GM18507 (cell line): Measurements from ENCODE around the gene UFD1.

Experiments
- DNase-seq: peaks from one replicate; pipeline ENCODE4 v3.0.0; 2011; ENCODE audit warnings: low read depth; ENCODE audit not compliant: insufficient read length; ENCODE audit errors: extremely low spot score
- FAIRE-seq: peaks from 2 replicates; lab custom pipeline; 2011; peaks lifted over from hg19 to GRCh38; lab: Jason Lieb, UNC

Gene UFD1

DNA sequence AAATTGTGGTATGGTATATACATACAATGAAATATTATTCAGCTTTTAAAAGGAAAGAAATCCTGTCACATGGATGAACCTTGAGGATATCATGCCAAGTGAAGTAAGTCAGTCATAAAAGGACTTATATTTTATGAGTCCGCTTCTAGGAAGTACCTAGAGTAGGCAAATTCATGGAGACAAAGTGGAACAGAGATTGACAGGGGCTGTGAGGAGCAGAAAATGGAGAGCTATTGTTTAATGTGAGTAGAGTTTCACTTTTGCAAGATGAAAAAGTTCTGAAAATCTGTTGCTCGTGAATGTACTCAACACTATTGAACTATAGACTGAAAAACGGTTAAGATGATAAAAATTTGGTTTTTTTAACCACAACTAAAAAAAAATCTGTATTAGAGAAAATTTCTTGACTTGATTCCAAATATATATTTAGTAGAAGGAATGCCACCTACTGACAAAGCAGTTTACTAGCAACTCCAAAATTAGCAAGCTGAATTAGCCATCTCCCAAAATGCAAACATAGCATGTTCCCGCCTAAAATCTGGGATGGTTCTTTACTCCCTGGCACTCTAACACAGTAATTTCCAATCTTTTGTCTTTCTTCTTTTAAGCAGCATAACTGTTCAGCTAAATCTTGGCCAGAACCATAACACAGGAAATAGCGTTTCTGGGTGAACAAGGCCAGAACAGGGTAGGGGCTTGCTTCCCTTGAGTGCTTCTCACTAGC is 1.5 kb downstream of the UFD1 start:
- no peak for DNase-seq
- FAIRE-seq = peak; percentile 41

DNA sequence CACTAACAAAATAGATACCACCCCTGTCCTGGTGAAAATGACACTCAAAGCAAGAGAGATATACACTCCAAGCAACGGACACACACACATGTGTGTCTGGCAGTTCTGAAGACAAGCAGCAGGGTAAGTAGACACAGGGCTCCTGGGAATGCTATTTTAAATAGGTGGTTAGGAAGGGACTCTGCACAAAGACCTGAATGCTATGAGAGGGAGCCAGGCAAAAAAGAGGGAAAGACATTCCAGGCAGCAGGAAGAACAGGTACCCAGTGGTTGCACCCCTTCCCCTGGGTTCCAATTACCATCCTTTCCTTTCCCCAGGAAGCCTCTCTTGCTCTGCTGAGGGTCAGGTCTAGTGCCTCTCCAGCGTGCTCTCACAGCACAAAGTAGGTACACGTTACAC is 3.0 kb downstream of the UFD1 start:
- FAIRE-seq = no peak

GRCh38 chr22:19473578-19473977 is 5.4 kb downstream of the UFD1 start:
- FAIRE-seq = no peak
- no peak for DNase-seq

More for the DNA sequence above, 3.0 kb downstream of the UFD1 start:
- DNase-seq = no peak

GRCh38 chr22:19472233-19472632 is 6.8 kb downstream of the UFD1 start:
- DNase-seq = no peak
- FAIRE-seq = no peak

DNA sequence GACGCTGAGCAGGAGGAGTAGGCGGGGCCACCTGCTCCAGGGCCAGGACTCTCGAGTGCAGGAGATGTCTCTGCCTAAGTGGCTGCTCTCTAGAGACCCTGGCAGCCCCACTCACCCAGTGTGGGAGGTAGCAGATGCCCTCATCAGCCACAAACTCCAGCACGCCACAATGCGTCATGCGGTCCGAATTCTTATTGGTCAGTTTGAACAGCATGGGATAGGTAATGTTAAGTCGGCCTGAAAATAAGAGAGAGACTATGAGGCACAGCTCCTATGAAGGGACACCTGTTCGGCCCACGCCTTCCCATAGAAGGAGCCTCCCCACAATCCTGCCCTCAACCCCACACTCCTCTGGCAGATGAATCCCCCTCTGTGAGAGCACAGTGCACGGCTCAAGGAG is 7.4 kb downstream of the UFD1 start:
- FAIRE-seq (no peak), DNase-seq (no peak)

DNA sequence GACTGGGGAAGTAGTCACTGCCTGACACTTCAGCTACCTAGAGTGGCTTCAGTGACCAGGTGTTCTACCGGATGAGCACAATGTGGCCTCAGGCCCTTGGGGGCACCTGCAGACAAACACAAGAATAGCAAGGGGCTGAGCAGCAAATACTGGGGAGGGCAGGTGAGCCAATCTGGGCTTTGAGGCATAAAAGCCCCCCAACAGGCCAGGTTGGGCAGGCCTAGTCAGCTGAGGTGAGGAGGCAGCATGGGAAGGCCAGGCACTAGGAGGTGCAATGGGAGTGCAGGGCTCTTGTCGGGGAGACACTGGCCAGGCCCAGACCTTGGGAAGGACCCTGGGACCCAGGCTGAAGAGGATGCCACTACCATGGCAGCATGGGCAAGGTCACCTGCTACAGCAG is 9.0 kb downstream of the UFD1 start:
- DNase-seq = no peak
- no peak for FAIRE-seq

DNA sequence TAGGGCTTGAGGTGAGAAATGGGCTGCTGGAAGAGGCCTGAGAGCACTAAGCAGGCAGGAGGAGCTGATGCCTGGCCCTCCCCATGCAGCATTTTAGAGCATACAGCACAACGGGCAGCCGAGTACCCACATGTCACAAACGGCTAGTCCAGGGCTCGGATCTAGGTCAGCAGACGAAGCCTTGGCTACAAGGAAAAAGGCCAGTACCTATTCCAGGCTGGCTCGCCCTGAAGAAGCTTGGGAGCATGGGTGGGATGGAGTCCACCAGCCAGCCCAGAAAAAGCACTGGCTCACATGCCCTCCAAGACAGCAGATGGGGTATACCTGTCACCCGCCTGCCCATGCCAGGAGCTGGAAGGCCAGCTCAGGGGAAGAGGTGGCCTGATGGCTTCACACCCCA is 9.6 kb downstream of the UFD1 start:
- FAIRE-seq (no peak), DNase-seq (no peak)

DNA sequence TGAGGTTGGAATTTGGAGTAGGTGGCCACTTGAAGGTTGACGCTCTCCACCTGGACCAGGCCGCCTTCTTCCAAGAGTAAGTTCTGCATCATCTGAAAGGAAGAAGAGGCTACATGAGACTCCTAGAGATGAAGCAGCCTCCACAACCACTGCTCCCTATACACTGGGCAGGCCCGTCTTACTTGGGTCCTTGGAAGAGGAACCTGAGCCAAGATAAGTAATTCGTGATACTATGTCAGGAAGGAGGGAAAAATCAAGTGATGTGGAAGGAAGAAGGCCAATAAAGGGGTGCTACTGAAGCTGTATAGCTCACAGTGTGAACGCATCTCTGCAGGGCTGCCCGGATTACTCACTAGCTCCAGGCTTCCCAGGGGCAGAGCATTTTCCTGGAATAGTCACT is 11.1 kb downstream of the UFD1 start:
- no peak for FAIRE-seq

GRCh38 chr22:19466848-19467752 is 11.9 kb downstream of the UFD1 start:
- no peak for FAIRE-seq

More for the DNA sequence above, 11.1 kb downstream of the UFD1 start:
- DNase-seq = no peak

GRCh38 chr22:19466126-19466716 is 12.8 kb downstream of the UFD1 start:
- FAIRE-seq = no peak
- no peak for DNase-seq

More at GRCh38 chr22:19466848-19467752, 11.9 kb downstream of the UFD1 start:
- no peak for DNase-seq

GRCh38 chr22:19464975-19465374 is 14.0 kb downstream of the UFD1 start:
- FAIRE-seq (no peak), DNase-seq (no peak)

DNA sequence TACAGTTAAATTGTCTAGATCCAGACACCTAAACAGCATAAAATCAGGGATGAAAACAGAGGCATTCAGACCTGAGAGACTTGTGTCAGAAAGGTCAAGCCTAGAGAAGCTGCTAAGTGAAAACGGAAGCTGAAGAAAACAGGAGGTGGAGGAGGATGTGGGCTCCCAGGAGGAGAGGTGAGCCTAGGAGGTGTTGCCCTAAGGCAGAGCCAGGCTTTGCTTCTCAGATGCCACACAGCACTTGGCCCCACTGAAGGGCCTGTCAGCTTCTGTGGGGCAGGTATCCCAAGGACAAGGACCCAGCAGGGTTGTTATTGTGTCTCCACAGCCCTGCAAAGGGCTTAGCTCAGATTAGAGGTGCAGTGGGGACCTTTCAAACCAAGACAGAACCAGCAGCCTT is 14.4 kb downstream of the UFD1 start:
- FAIRE-seq = no peak

DNA sequence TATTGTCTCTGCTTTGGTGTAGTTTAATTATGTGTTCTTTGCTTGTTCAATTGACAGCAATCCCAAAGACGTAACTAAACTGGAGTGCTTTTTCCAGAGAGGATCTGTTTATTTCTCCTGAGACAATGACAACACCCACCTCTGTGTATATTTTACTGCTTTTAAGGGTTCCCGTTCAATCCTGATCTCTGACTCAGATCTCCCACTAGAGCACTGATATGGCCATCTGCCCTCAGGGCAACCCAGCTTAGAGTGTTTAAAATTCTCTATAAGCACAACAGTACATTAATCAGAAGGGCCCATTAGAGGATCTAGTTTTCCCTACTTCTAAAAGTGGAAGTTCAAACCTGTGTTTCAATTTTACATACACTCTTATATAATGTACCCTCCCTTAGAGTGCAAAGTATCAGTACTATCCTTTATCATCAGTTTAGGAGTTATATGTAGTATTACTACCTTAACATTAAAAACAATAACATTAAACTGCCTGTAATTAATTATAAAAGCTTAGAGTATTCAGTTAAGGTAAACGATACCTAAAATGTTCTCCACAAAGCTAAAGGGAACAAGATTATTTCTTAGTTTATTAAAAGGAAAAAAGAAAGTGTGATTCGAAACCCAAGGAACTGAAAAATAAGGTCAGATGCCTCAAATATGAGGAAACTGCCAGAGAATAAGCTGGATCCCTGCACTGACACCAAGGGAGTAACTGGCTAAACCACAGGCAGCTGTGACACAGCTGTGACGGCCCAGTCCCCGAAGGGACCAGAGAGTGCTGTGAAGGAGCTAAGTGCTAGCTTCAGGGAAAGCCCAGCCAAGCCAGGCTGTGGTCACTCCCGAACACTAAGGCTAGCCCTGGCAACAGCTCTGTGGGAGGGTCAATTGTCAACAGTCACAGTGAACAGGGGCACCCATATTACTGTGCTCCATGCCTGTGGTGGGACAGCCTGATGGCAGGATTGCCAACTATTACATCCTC is 15.2 kb downstream of the UFD1 start:
- no peak for FAIRE-seq
- DNase-seq = no peak

More for the DNA sequence above, 14.4 kb downstream of the UFD1 start:
- no peak for DNase-seq

- no peak for DNase-seq
- no peak for FAIRE-seq
These were observed 16.0 kb downstream of the UFD1 start for GRCh38 chr22:19463008-19463407.

GRCh38 chr22:19461506-19461905 is 17.5 kb downstream of the UFD1 start:
- FAIRE-seq = no peak
- DNase-seq = no peak

- FAIRE-seq (no peak), DNase-seq (no peak)
These were observed 19.0 kb downstream of the UFD1 start for GRCh38 chr22:19460036-19460435.

DNA sequence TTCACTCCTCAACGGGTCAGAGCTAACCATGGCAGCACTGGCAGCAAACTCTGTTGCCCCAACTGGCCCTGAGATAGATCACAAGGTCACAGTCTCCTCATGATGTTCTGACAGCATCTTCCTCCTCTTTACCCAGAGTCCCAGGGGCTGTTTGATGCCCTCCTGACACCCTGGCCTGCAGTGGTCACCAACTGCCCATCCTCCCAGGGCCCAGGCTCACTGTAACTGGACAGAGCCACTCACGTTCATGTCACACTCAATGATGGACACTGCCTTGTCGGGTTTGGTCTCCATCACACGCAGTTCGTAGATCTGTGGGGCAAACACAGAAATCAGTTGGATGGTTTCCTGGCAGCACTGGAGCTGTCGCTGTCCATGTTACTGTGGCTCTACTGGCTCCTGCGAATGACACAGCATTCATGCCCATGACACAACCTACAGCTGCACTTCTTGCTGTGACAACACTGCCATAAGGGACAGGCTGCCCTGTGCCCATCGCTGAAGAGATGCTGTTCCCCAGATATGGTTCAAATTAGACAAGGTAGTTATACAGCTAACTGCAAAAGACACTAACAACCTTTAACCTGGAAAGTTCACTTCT is 21.1 kb downstream of the UFD1 start:
- no peak for FAIRE-seq
- DNase-seq = no peak

- FAIRE-seq = no peak
These were observed 22.5 kb downstream of the UFD1 start for GRCh38 chr22:19456541-19456940.

More at GRCh38 chr22:19456541-19456940, 22.5 kb downstream of the UFD1 start:
- no peak for DNase-seq
